Heart left ventricle (tissue), 16 donors: ENCODE measurements around the gene EGLN1. TPM values are rescaled to one million over a fixed set of nuclear protein-coding genes. Genes with fewer than 3 reads are reported as not detected.
A peak's percentile ranks its signal among the peaks of the same experiment; 100 is the strongest.

Experiments used
- ATAC-seq, 4 donors: fragments of 200-7000 bp; cut with Tn5 transposase; one replicate each; pipeline ENCODE4 v1.9.1; 2020 to 2022; ENCODE audit warnings: moderate library complexity in 4 of 4, mild to moderate bottlenecking in 3 of 4, moderate number of reproducible peaks in 1 of 4
- DNase-seq, 5 donors: peaks; one replicate each; pipeline ENCODE4 v3.0.0-alpha.2; 2020
- H3K27ac ChIP-seq, 12 donors: fragments of 200-600 bp; sonication (generic) in 4 of 12; one replicate each; pipeline versions ENCODE4 v1.5.0 to v1.8.0; 2016 to 2022; ENCODE audit warnings: mild to moderate bottlenecking in 2 of 12
- H3K27me3 ChIP-seq, 9 donors: fragments of 200-600 bp; sonication (generic) in 2 of 9; one replicate each; pipeline versions ENCODE4 v1.5.1 to v1.8.0; 2016 to 2022; ENCODE audit warnings: mild to moderate bottlenecking in 3 of 9
- H3K36me3 ChIP-seq, 9 donors: fragments of 200-600 bp; sonication (generic) in 2 of 9; one replicate each; pipeline versions ENCODE4 v1.5.0 to v1.8.0; 2018 to 2022; ENCODE audit warnings: mild to moderate bottlenecking in 2 of 9
- H3K4me1 ChIP-seq, 12 donors: fragments of 200-600 bp; sonication (generic) in 4 of 12; one replicate each; pipeline versions ENCODE4 v1.5.0 to v1.8.0; 2016 to 2022; ENCODE audit warnings: mild to moderate bottlenecking in 3 of 12
- H3K4me3 ChIP-seq, 12 donors: fragments of 200-600 bp; sonication (generic) in 4 of 12; one replicate each; pipeline versions ENCODE4 v1.5.0 to v1.8.0; 2017 to 2022; ENCODE audit warnings: mild to moderate bottlenecking in 9 of 12, moderate library complexity in 4 of 12
- H3K9me3 ChIP-seq, 12 donors: fragments of 200-600 bp; sonication (generic) in 4 of 12; one replicate each; pipeline versions ENCODE4 v1.5.0 to v1.8.0; 2016 to 2022; ENCODE audit warnings: mild to moderate bottlenecking in 1 of 12
- CTCF ChIP-seq, 12 donors: fragments of 200-600 bp; sonication (generic) in 4 of 12; IDR thresholded peaks; one replicate each; pipeline versions ENCODE4 v1.5.0 to v1.8.0; 2018 to 2022; ENCODE audit warnings: antibody characterized with exemption in 12 of 12, mild to moderate bottlenecking in 5 of 12
- POLR2A ChIP-seq, 2 donors: fragments of 450-650 bp; IDR thresholded peaks; one replicate each; pipeline ENCODE4 v1.6.1; 2017; ENCODE audit warnings: antibody characterized with exemption in 2 of 2, mild to moderate bottlenecking in 2 of 2, moderate library complexity in 2 of 2
- WGBS, 4 donors: extraction: QIAGEN DNeasy Blood & Tissue Kit in 2 of 4; methylation state at CpG; one replicate each; pipeline versions ENCODE4 v1.1.5 to v1.1.7; 2013 to 2018; 5-methylcytosine and 5-hydroxymethylcytosine counted together
- intact Hi-C, 10 donors: fragments of 100-400 bp; cut with DNase I; formaldehyde crosslinking; loops; one replicate each; pipeline versions ENCODE4 v1.11.1 to v1.14.2; 2022
- polyA plus RNA-seq, 2 donors: library from polyadenylated mRNA; stranded (reverse); fragments of 200-250 nt; gene quantifications; one replicate each; pipeline ENCODE4 v1.2.3, GENCODE V29; 2013
- total RNA-seq, 9 donors: library from RNA; depleted of rRNA in 2 of 9; stranded (reverse); fragments of >200 nt in 2 of 9; fragmentation: NEBNext Ultra II Directional in 3 of 9; extraction: Animal tissue kit (Norgen Biotek cat#: 25700) in 3 of 9; gene quantifications; one replicate each; pipeline versions ENCODE4 v1.1.0 to v1.2.4, GENCODE V29; 2016 to 2023
- donor health status: ischemic (EF 13 %, LVEDD 7.1; RV severe dilation, severe dysfunction).
- donor health status: healthy with polysubstance abuse.
- donor health status: DM: no; HTN: yes; CAD: no.
- donor health status: DM: no; HTN: no; CAD: no.
- donor health status: ischemic (EF 25% LVEDD 6.9; RV normal size, moderate dysfunction).
- donor health status: ischemic (EF 25% LVEDD 5.7; RV mildly dilated, moderate dysfunction).
- donor health status: healthy.
- donor health status: DM: yes; HTN: yes; CAD: no.
- donor health status: ischemic (EF 35%, LVEDD 5.7; RV mildly dilated, moderate dysfunction).
- donor health status: nonischemic (EF 11% LVEDD 7.7; RV severe dilation, severe dysfunction).
- donor health status: DM: yes; HTN: yes; CAD: no.
- donor health status: PGD.
- donor health status: ischemic (EF 29% LVEDD 5.4; RV normal size, mild dysfunction).
- donor health status: nonischemic (EF 23%, LVEDD 6.1; RV moderate dilation, normal function).

The EGLN1 gene
- total and polyA plus RNA-seq, 11 donors, result 20.8 to 122 (median 70.0) TPM

GRCh38 chr1:231327617-231328016 lies 94.5 kb downstream of the EGLN1 start:
- peaks cover 0 to 7% (median 1%) of the 10 kb centered on the region in 12 donors for H3K4me1 ChIP-seq
- TF ChIP-seq POLR2A (IDR thresholded peaks at IDR 0.05) (no peak), CTCF (IDR thresholded peaks at IDR 0.05) (no peak)
- 75 to 84% (median 81%) methylated on average over 5 of the region's 5 CpGs for WGBS, 4 donors
- no peaks in the 10 kb centered on the region for H3K9me3 ChIP-seq
- no peak for ATAC-seq
- DNase-seq, result no peak
- intact Hi-C loops, result no loop called here
- peaks cover 0 to 12% (median 2%) of the 10 kb centered on the region in 9 donors for H3K36me3 ChIP-seq
- no peak overlapping the region for H3K4me3 ChIP-seq
- no peaks in the 10 kb centered on the region for H3K27me3 ChIP-seq
- H3K27ac ChIP-seq, result no peak overlapping the region

GRCh38 chr1:231326248-231326647 lies 95.8 kb downstream of the EGLN1 start:
- no peak for TF ChIP-seq POLR2A (IDR thresholded peaks at IDR 0.05)
- TF ChIP-seq CTCF (IDR thresholded peaks at IDR 0.05), result no peak
- Histone ChIP-seq H3K4me3 (no peak overlapping the region), H3K27me3 (no peaks in the 10 kb centered on the region), H3K9me3 (no peaks in the 10 kb centered on the region), H3K4me1 (no peaks in the 10 kb centered on the region), H3K27ac (no peak overlapping the region), H3K36me3 (peaks cover 0 to 5% (median 0%) of the 10 kb centered on the region in 9 donors)
- DNase-seq, result no peak
- no peak for ATAC-seq
- WGBS, 4 donors, result 59 to 87% (median 79%) methylated on average over 1 of the region's 1 CpG
- intact Hi-C loops, result no loop called here

GRCh38 chr1:231324660-231325059 lies 97.4 kb downstream of the EGLN1 start:
- no peak for ATAC-seq
- Histone ChIP-seq H3K9me3 (no peaks in the 10 kb centered on the region), H3K4me3 (no peak overlapping the region), H3K27me3 (no peaks in the 10 kb centered on the region), H3K36me3 (no peaks in the 10 kb centered on the region), H3K4me1 (no peaks in the 10 kb centered on the region), H3K27ac (no peak overlapping the region)
- TF ChIP-seq CTCF (IDR thresholded peaks at IDR 0.05) (no peak), POLR2A (IDR thresholded peaks at IDR 0.05) (no peak)
- intact Hi-C loops, result no loop called here
- WGBS, 4 donors, result 81 to 86% (median 85%) methylated on average over 5 of the region's 5 CpGs
- DNase-seq, result no peak

GRCh38 chr1:231322880-231323530 lies 99.1 kb downstream of the EGLN1 start:
- WGBS, 4 donors, result 77 to 81% (median 79%) methylated on average over 7 of the region's 7 CpGs
- ATAC-seq (no peak), DNase-seq (no peak)
- H3K36me3 ChIP-seq, result no peaks in the 10 kb centered on the region
- H3K27ac ChIP-seq, result no peak overlapping the region
- intact Hi-C loops, result no loop called here
- no peak overlapping the region for H3K4me3 ChIP-seq
- TF ChIP-seq POLR2A (IDR thresholded peaks at IDR 0.05) (no peak), CTCF (IDR thresholded peaks at IDR 0.05) (peak in 1 of 12 donors; percentile 11)
- H3K27me3 ChIP-seq, result no peaks in the 10 kb centered on the region
- no peaks in the 10 kb centered on the region for H3K9me3 ChIP-seq
- no peaks in the 10 kb centered on the region for H3K4me1 ChIP-seq
